HG03060 (cell line): ENCODE measurements around the gene NHLRC1.

Experiments
- ATAC-seq: cut with Tn5 transposase; IDR thresholded peaks from one replicate; pipeline ENCODE4 v1.9.1; 2021; ENCODE audit warnings: low read depth, moderate number of reproducible peaks; ENCODE audit not compliant: unreplicated experiment

NHLRC1 gene

DNA sequence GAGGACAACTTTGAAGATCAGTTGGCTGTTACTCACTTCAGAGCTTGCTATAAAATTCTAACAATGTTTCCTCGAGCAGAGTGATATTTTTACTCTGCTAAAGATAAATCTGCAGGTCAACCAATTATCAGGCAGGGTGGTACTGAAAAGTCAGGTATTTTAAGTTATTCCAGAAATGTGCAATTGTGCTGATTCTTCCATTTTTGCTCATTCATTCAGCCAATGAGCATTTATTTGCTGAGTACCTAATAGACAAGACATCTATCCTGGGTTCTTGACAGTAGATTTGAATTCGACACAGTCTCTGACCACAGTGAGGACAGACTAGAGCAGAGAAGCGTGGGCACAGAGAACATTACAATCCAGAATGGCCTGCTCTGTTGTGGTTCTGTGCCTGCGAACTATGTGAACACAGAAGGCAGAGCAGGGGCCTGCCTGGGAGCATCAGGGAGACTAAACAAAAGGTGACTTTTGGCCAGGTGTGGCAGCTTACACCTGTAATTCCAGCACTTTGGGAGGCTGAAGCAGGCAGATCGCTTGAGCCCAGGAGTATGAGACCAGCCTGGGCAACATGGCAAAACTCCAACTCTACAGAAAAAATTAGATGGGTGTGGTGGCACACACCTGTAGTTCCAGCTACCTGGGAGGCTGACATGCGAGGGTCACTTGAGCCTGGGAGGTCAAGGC, 17.6 kb upstream of the NHLRC1 start:
- ATAC-seq: no peak

DNA sequence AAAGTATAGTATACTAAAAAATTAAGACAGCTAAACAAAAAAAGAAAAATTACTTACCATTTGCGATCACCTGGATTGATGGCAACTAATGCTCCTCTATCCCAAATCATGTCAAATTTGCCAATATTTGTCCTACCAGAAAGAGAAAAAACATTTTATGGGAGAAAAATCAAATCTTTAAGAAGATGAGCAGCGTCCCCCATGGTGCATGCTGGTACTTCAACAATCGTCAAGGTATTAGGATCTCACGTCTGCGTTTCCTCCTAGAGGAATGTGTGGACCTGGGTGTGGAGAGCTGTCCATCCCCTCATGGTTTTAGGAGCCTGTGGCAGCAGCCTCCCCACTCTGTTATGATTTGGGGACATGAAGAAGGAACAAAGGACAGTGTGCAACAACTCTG, 16.4 kb upstream of the NHLRC1 start:
- no peak for ATAC-seq

DNA sequence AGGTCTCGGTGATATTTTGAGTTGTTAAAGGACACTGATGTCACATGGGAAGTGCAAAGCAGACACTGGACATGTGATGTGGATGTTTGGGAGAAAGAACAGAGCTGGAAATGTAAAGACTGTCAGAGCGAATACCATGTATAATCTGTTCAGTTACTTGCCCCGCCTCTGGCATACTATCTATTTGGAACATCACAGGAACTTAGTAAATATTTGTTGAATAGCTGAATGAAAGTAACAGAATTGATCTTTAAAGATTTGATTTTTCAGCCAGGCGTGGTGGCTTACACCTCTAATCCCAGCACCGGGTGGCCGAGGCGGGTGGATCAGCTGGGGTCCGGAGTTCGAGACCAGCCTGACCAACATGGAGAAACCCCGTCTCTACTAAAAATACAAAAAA, 13.8 kb upstream of the NHLRC1 start:
- no peak for ATAC-seq

DNA sequence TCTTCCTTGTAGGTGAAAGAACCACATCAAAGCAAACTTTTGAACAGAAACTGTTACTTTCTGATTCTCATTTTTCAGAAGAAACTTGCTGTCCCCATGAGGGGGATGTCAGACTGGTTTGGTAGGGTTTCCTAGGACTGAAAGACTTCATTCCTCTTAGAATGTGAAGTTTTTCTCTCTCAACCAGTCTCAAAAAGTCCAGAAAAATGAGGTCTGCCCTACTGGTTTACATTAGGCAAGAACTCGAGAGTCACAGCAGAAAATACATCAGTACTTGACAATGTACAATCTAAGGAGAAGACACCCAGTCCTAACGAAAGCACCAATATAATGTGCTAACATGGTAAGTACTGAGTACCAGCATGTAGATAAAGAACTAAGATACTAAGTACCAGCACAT, 12.7 kb upstream of the NHLRC1 start:
- no peak for ATAC-seq

DNA sequence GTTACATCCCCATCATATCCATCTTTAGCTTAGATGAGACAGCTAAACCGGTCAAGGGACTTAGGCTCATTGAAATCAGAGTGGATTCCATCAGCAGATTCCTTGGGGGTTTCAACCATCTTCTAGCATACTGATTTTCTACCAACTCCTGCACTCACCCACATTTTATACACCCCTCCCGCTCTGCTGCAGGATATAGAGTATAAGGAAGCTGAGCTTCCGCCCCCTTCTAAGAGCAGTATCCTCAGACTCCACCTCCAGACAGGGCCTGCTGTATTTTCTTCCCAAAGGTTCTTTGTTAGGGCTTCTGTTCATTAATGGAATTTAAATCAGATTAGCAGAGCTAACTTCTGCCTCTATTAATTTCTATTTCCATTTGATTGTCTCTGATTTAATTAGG, 9.9 kb upstream of the NHLRC1 start:
- ATAC-seq: no peak

DNA sequence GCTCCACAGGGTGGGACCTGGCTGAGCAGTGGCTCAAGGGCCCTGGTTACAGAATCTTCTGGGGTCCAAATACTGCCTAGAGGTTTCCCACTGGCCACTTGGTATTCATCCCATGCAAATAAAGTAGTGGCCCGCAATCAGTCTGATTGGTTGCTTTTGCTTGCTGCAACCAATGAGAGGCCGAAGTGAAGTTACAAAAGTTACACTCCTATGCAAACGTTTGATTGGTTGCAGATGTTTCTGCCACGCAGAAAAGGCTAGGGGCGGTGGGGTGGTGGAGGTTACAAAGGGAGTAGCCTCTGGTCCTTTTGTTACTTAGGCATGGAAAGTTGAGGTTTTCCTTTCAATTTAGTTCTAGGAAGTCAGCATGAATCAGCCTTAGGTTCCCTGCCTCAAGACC, 3.6 kb upstream of the NHLRC1 start:
- no peak for ATAC-seq

DNA sequence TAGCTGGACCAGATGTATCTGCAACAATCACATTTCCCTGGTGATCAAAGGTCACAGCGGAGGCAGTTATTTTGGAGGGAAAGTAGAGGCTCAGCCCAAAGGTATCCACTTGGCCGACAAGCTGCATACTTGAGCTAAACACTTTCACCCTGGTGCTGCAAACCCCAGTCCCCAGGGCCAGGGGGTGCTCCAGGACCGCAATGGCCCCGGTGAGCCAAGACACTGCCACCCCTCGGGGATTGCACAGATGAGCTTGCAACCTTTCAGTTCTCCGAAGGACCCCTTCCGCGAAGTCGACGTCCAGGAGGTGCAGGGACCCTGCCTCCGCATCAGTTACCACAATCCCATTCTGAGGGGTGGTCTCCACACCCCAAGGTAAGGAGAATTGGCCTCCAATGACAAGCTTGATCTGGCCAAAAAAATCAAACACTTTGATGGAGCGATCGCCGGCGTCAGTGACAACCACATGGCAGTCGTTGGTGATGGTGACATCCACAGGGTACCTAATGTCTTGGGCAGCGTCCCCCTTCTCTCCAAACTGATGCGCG, 823 bp downstream of the NHLRC1 start:
- ATAC-seq: no peak

DNA sequence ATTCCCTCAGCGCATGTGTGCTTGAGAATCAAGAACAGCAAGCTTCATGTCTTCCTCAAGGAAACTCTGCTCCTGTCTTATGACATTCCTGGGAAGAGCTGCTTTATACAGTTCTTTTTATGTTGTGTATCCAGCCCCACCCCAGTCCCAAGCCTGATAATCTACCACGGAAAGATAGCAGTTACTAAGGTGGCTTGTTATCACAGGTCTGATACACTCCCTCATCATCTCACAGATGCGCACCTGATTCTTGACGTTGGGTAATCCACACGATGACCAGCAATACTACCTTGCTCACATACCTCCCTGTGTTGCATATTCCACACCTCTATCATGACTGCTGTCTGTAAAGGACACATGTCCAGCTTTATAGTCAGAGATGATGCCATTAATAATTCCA, 3.2 kb downstream of the NHLRC1 start:
- ATAC-seq: no peak

DNA sequence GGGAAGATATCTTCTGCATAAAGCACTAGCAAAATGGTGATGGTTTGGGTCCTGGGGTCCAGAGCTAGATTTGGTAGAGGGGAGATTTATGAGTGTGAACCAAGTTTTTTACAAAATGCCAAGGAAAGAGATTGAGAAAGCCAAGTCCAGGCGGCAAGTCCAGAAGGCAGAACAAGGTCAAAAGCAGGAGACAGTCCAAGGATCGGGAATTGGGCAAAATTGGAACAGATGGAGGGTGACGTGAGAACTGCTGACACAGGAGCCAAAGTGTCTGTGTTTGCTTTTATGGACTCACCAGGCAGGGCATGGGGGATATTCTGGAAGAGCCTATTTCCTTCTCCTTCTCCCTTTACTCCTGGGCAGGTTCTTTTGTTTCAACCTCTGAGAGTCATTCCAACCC, 4.1 kb downstream of the NHLRC1 start:
- no peak for ATAC-seq

DNA sequence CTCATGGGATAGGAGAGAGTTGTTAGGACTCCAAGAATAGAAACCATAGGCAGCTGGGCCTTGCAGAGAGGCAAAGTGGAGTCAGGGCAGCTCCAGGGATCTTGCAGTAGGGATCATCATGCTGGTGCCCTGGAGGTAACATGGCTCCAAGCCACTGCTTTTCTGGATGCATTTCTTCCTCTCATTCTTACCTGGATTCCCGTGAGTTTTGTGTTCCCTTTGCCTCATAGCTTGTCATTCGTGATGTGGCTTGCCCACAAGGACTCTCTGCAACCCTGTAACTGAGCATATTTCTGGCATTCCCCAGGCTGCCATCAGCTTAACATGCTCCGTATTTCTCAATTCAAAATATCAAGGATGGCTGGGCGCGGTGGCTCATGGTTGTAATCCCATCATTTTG, 5.3 kb downstream of the NHLRC1 start:
- ATAC-seq: no peak

DNA sequence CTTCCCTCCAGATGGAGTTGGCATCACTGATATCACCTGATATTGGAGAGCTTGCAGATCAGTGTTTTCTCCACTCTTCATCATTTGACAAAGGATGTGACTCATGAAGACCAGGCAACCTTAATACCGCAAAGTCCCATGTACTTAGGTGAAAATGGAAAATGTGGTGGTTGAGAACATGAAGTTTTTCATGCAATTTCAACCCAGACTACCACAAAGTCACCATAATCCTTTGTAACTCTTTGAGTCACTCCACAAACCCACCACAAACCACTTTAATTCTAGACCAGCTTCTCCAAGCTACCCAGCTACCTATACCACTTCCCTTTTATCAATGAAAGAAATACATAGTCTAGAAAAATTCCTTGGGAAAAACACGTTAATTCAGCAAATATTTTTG, 7.1 kb downstream of the NHLRC1 start:
- ATAC-seq: no peak

DNA sequence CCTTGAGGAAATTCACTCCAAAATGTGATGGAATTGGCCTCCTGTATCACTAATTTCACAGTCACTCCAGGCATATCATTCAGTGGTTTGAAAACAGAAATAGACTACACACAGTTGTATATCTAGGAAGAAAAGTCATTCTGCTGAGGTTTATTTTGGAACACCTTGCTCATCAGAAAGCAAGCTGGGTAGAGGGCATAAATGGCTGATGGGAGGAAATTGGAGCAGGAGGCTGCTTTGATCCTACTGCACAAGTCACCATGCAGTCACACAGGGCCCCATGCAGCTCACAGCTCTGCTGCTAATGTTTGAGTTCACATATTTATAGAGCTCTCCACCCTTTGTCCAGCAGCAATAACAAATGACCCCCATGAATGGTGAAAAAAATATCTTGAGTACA, 12.3 kb downstream of the NHLRC1 start:
- ATAC-seq: no peak

DNA sequence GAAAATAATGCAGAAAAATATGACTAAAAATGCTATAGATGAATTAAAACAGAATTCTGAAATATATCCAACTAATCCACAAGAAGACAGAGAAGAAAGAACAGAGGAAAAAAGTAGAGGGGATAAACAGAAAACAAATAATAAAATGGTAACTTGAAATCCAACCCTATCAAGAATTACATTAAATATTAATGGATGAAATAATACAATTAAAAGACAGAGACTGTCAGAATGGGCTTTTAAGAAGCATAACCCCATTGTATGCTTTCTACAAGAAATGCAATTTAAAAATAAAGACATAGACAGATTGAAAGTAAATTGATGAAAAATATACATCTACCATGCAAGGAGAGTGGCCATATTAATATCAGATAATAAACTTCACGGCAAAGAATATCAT, 15.4 kb downstream of the NHLRC1 start:
- ATAC-seq: no peak

DNA sequence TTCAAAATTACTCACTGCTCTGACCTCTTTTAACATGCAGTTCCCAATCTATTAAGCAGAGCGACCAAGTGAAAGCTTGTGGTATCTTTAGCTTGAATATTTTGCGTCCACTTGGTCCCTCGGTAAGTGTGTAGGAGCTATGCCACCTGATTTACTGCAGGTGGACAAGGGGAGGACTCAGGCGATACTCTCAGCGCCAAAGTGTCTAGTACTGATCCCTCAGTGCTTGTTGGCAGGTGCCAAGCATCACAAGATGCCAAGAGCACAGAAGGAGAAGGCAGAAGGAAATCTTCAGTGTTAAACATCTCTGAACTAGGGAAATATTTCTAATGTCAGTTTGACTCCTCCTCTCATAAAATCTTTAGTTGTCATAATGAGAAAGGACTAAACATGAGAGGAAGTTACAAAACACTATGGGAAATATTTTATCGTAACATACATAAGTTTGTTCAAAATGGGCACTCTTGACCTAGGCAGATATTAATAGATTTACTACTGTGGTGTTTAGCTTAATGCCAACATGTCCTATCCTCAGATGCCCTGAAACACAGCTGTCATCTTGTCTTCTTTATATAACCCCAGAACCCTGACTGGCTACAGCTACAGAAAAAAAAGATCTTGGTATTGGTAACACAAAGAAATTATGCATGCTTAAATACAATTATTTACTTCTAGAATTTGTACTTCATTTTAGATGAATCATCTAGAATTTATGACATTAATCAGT, 19.5 kb downstream of the NHLRC1 start:
- ATAC-seq: no peak

DNA sequence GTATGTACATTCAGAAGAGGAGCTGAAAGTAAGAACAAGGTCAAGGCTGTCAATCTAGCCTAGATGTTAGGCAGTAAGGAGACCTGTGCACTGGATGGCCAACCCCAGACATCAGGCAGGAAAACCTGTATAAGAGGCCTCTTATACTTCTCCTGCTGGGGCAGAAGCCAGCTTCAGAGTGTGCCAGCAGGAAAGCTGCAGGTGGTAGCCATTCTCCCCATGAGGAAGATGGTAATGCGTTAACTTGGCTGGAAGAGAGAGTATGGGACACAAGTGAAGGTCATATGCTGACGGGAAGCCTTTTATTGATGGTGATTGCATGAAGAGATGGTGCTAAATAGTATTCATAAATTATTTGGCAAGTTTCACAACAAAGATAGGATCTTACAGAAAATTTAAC, 20.6 kb downstream of the NHLRC1 start:
- no peak for ATAC-seq

DNA sequence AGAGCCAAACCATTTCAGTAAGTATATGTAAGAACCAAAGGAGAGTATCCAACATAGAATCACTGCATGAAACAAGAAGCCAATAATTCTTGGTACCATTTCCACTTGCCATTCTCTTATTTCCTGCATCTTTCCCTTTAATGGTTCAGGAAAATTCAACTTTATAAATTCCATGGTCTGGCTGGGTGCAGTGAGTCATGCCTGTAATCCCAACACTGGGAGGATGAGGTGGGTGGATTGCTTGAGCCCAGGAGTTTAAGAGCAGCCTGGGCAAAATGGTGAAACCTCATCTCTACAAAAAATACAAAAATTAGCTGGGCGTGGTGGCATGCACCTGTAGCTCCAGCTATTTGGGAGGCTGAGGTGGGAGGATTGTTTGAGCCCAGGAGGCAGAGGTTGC, 21.2 kb downstream of the NHLRC1 start:
- ATAC-seq: no peak

DNA sequence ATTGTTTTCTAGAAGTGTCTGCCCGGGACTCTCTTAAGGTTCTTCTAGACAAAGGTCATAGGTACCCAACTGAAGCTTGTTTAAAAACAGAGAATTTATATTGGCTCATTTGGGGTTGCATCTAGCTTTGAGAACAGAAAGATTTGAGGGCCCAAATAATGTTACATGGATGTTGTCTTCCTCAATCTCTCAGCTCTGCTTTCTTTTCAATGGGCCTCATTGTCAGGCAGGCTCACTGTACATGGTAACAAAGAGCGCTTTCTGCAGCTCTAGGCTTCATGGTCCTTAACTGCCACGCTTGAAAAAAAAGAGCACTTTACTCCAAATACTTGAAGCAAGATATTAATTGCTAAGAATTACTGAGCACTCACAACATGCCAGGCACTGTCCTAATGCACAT, 22.2 kb downstream of the NHLRC1 start:
- ATAC-seq: no peak

DNA sequence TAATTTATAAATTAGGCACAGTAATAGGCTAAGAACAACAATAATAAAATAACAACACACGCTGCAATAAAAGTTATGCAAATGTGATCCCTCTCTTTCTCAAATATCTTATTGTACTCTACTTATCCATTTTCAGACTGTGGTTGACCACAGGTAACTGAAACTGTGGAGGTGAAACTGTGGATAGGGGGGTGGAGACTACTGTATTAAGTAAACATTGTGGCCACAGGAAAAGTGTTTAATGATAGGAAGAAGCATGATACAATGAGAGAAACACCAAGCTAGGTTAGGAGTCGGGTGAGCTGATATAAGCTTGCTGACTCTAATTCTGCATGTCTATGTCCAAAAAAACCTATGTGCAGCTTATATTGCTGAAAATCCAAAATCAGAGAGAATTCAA, 23.0 kb downstream of the NHLRC1 start:
- no peak for ATAC-seq

DNA sequence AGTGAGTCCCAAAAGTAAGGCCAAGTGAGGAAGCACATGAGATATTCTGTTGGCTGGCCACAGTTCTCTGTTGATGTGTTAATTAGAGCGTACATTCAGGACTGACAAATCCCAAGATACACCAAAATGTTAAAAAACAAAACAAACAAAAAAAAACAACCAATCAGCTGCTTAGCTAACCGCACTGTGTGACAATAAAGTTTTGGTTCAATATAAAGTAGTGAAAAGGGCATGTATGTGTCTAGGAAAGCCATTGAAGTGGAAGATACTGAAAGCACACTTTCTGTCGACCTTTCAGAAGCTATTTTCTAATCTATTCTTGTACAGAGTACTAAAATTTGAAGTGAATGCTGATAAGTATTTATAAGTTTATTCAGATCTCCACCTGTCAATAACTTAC, 26.1 kb downstream of the NHLRC1 start:
- no peak for ATAC-seq

DNA sequence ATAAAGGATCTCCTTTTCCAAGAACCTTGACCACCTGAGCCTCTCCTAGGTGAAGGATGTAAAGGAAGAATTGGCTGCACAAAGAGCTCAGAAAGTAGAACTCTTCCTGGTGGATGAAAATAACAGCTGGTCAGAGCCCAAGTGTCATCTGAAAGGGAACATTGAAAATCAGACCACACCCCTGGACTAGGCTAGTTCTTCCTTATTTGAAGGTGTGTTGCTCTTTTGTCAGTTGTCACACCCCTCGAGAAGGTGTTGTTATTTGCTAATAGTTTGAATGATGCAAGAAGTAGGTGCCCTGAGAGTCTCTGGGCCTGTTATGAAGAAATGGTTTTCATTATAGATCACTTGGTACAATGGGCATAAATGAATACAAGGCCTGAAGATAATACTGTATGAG, 31.1 kb downstream of the NHLRC1 start:
- ATAC-seq: no peak

DNA sequence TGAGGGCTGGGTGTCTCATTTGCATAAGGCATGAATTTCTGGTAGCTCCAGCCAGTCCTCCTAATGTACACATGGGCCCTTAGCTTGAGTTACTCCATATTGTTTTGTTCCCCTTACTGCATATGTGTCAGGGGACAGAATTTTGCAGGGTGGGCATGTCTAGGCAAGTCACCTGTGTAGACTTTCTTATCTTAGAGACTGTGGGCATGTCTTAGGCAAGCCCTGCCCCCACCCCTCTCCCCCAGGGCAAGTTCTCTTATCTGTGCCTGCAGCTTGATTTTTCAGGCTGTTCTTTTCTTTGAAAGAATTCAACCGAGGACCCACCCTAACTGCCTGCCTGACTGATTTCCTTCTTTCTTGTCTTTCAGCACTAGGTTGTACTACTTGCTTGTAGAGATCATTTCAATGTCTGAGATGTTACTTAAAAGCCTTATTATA, 32.1 kb downstream of the NHLRC1 start:
- ATAC-seq: no peak
